Activated CD8-positive, alpha-beta T cell treated with anti-CD3 and anti-CD28 coated beads for 36 hours (primary cell): Measurements from ENCODE around the gene SLC1A1. TPM values are rescaled to one million over a fixed set of nuclear protein-coding genes. Genes with fewer than 3 reads are reported as not detected.

Source experiments
- ATAC-seq: fragments of 200-7000 bp; cut with Tn5 transposase; one replicate; pipeline ENCODE4 v1.10.0; 2021; ENCODE audit warnings: mild to moderate bottlenecking, moderate library complexity
- CTCF ChIA-PET: fragments of 350-600 bp; sonication (Branson Sonifier 250); formaldehyde crosslinking; loops from one replicate; lab custom pipeline; 2021; ENCODE audit warnings: antibody characterized with exemption; lab: Charles Lee
- POLR2A ChIA-PET: fragments of 350-600 bp; sonication (Branson Sonifier 250); formaldehyde crosslinking; loops from one replicate; lab custom pipeline; 2021; ENCODE audit warnings: antibody characterized with exemption; lab: Charles Lee
- DNase-seq: peaks from one replicate; pipeline ENCODE4 v3.0.0-alpha.2; 2020
- H3K27ac Mint-ChIP-seq: one replicate; pipeline ENCODE4 v1.8.0; 2021; ENCODE audit warnings: mild to moderate bottlenecking, mixed read lengths
- H3K27me3 Mint-ChIP-seq: one replicate; pipeline ENCODE4 v1.8.0; 2021; ENCODE audit warnings: mixed read lengths
- H3K36me3 Mint-ChIP-seq: one replicate; pipeline ENCODE4 v1.8.0; 2021; ENCODE audit warnings: low read depth, mixed read lengths
- H3K4me1 Mint-ChIP-seq: one replicate; pipeline ENCODE4 v1.8.0; 2021; ENCODE audit warnings: low read depth, mixed read lengths
- H3K4me3 Mint-ChIP-seq: one replicate; pipeline ENCODE4 v1.8.0; 2021; ENCODE audit warnings: mild to moderate bottlenecking, moderate library complexity, mixed read lengths
- H3K9me3 Mint-ChIP-seq: one replicate; pipeline ENCODE4 v1.8.0; 2021; ENCODE audit warnings: mixed read lengths
- intact Hi-C: fragments of 100-400 bp; cut with micrococcal nuclease; formaldehyde crosslinking; loops from one replicate; pipeline ENCODE4 v1.10.0; 2022
- total RNA-seq, 2 experiments: library from RNA; stranded (reverse); gene quantifications; one replicate each; pipeline ENCODE4 v1.2.3, GENCODE V29; 2021
- TF ChIP-seq, protein P1 (sequence below): fragments of 200-600 bp; IDR thresholded peaks from one replicate; pipeline ENCODE4 v1.8.0; 2022; ENCODE audit warnings: antibody characterized with exemption, mild to moderate bottlenecking

Gene SLC1A1
- total RNA-seq, 2 experiments from 2014 or later = 0.09 to 0.29 TPM

DNA sequence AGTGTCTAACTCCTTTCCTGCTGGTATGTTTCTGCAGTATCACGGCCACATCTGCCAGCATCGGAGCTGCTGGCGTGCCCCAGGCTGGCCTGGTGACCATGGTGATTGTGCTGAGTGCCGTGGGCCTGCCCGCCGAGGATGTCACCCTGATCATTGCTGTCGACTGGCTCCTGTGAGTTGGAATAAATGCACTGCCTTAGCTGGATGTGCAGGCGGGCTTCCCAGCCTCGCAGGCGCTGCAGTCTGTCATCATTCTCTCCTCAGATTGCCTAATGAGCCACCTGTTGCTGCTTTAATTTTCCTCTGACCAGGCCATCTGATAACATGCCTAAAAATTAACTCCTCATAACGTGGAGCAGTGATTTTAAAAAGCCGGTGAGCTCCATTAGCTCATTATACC, 92.7 kb downstream of the SLC1A1 start:
- POLR2A ChIA-PET = no interaction called here
- CTCF ChIA-PET = no interaction called here
- H3K9me3 Mint-ChIP-seq = no peaks in the 10 kb centered on the region
- no peak for ATAC-seq
- no peaks in the 10 kb centered on the region for H3K36me3 Mint-ChIP-seq
- TF ChIP-seq, protein P1, sequence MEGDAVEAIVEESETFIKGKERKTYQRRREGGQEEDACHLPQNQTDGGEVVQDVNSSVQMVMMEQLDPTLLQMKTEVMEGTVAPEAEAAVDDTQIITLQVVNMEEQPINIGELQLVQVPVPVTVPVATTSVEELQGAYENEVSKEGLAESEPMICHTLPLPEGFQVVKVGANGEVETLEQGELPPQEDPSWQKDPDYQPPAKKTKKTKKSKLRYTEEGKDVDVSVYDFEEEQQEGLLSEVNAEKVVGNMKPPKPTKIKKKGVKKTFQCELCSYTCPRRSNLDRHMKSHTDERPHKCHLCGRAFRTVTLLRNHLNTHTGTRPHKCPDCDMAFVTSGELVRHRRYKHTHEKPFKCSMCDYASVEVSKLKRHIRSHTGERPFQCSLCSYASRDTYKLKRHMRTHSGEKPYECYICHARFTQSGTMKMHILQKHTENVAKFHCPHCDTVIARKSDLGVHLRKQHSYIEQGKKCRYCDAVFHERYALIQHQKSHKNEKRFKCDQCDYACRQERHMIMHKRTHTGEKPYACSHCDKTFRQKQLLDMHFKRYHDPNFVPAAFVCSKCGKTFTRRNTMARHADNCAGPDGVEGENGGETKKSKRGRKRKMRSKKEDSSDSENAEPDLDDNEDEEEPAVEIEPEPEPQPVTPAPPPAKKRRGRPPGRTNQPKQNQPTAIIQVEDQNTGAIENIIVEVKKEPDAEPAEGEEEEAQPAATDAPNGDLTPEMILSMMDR = no peak
- H3K4me1 Mint-ChIP-seq = no peaks in the 10 kb centered on the region
- no peak for DNase-seq
- intact Hi-C loops = no loop called here
- H3K27ac Mint-ChIP-seq = no peak overlapping the region
- no peak overlapping the region for H3K4me3 Mint-ChIP-seq
- no peaks in the 10 kb centered on the region for H3K27me3 Mint-ChIP-seq

DNA sequence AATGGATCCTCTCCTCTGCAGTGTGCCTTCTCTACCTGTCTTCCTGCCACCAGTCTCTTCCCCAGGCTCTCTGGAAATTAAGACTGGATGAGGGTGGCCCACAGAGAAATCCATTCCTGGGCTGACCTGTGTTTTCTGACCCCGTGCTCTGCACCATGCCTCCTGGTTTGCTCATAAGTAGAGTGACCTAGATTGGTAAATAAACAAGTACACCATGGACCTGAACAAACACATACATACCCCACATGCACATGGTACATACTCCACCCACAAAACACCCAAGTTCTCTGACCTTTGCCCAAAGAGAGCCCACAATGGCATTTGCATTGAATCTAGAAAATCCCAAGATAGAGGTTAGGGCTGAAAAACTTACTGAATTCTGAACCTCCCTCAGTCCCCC, 94.4 kb downstream of the SLC1A1 start:
- ATAC-seq = no peak
- POLR2A ChIA-PET = no interaction called here
- TF ChIP-seq, protein P1 = no peak
- H3K27me3 Mint-ChIP-seq = no peaks in the 10 kb centered on the region
- H3K4me1 Mint-ChIP-seq = no peaks in the 10 kb centered on the region
- no peak for DNase-seq
- intact Hi-C loops = no loop called here
- H3K36me3 Mint-ChIP-seq = no peaks in the 10 kb centered on the region
- no peak overlapping the region for H3K4me3 Mint-ChIP-seq
- H3K27ac Mint-ChIP-seq = no peak overlapping the region
- CTCF ChIA-PET = no interaction called here
- H3K9me3 Mint-ChIP-seq = no peaks in the 10 kb centered on the region

DNA sequence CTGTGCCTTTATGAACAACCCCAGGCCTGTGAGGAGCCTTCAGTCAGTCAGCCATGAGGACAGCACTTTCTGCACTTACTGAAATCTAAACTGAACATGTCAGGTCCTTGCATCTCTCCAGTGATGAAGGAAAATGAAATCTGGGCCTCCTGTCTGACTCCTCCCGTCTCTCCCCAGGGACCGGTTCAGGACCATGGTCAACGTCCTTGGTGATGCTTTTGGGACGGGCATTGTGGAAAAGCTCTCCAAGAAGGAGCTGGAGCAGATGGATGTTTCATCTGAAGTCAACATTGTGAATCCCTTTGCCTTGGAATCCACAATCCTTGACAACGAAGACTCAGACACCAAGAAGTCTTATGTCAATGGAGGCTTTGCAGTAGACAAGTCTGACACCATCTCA, 94.9 kb downstream of the SLC1A1 start:
- TF ChIP-seq, protein P1 = no peak
- ChIA-PET POLR2A (no interaction called here), CTCF (no interaction called here)
- H3K4me3 Mint-ChIP-seq = no peak overlapping the region
- H3K4me1 Mint-ChIP-seq = peaks cover 1% of the 10 kb centered on the region
- DNase-seq = no peak
- intact Hi-C loops = no loop called here
- H3K9me3 Mint-ChIP-seq = no peaks in the 10 kb centered on the region
- H3K27me3 Mint-ChIP-seq = no peaks in the 10 kb centered on the region
- H3K27ac Mint-ChIP-seq = no peak overlapping the region
- no peak for ATAC-seq
- H3K36me3 Mint-ChIP-seq = no peaks in the 10 kb centered on the region

DNA sequence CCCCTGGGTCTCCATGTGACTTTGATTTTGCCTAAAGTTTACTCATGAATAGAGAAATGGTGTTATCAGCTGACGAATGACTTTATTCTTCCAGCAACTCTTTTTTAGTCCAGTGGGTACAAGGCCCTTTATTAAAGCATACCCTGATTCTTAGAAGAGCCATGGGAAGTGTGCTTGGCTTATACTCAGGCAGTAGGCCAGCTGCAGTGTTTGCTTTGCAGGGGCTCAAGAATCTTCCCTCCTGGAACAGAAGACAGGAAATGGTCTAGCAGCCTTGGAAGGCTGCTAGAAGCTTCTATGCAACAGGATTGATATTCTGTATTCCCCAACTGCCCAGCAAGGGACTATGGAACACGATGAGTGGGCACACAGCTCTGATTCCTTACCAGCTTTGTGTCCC, 98.5 kb downstream of the SLC1A1 start:
- DNase-seq (no peak), ATAC-seq (no peak)
- TF ChIP-seq, protein P1 = no peak
- Mint-ChIP-seq H3K9me3 (no peaks in the 10 kb centered on the region), H3K4me1 (peaks cover 1% of the 10 kb centered on the region), H3K36me3 (no peaks in the 10 kb centered on the region), H3K4me3 (no peak overlapping the region), H3K27me3 (no peaks in the 10 kb centered on the region), H3K27ac (no peak overlapping the region)
- POLR2A ChIA-PET = no interaction called here
- intact Hi-C loops = no loop called here
- CTCF ChIA-PET = interaction anchor here (1.4 to 3.2 kb wide), 2 partner anchors 16 kb away, joined by 3 to 10 read pairs; no protein-coding TSS in a partner anchor

DNA sequence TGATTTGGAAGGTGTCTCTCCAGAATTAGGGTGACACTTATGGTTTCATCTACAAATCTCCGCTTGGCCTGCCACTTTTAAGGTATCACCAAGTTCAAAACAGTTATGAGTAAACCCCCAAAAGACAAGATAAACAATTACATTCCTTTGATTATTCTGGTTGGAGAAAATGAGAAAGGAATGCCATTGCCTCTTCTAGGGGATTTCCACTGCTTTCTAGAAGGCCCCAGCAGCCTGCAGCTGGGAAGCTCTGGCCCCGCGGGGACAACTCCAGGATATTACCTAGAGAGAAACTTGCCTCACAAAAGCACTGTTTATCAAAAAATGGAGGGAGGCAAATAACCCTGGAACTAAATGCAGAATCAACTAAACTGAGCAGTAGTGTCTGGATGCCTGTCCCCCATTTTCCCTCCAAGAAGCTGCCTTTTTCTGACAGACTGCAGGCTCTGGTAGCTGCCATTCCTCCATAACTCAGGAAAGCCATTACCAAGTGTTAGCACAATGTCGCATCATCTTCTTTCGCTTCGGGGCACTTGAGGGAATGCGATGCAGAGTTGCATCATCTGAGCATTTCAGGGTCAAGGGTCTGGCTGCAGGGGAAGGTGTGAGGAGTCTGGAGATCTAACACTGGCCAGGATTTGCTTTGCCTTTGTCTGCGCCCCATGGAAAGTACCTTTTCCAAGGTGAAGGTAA, 100.3 kb downstream of the SLC1A1 start:
- no peak for DNase-seq
- Mint-ChIP-seq H3K27me3 (no peaks in the 10 kb centered on the region), H3K4me3 (no peak overlapping the region), H3K9me3 (no peaks in the 10 kb centered on the region), H3K27ac (no peak overlapping the region), H3K4me1 (peaks cover 10% of the 10 kb centered on the region), H3K36me3 (no peaks in the 10 kb centered on the region)
- ATAC-seq = no peak
- TF ChIP-seq, protein P1 = no peak
- intact Hi-C loops = no loop called here
- CTCF ChIA-PET = interaction anchor here (1.7 to 3.2 kb wide), 2 partner anchors 10 to 17 kb away, joined by 4 to 10 read pairs; no protein-coding TSS in a partner anchor
- POLR2A ChIA-PET = no interaction called here
